BE2C (cell line): ENCODE data around the gene TMEM184C.

Source experiments
- DNase-seq: peaks from one replicate; pipeline ENCODE4 v3.0.0-alpha.2; 2020
- H3K27me3 ChIP-seq: fragments of 250-450 bp; sonication (Bioruptor Pico); 2 replicates; pipeline ENCODE4 v1.5.1; 2020; ENCODE audit warnings: mild to moderate bottlenecking
- H3K36me3 ChIP-seq: fragments of 250-450 bp; sonication (Bioruptor Pico); 2 replicates; pipeline ENCODE4 v1.5.1; 2020; ENCODE audit warnings: mild to moderate bottlenecking
- H3K4me1 ChIP-seq: fragments of 250-450 bp; sonication (Bioruptor Pico); 2 replicates; pipeline ENCODE4 v1.5.1; 2020
- H3K4me3 ChIP-seq: 2 replicates; pipeline ENCODE4 v1.5.1; 2011; ENCODE audit warnings: low read depth, low read length
- H3K9me3 ChIP-seq: fragments of 250-450 bp; sonication (Bioruptor Pico); 2 replicates; pipeline ENCODE4 v1.5.1; 2020
- TF ChIP-seq, protein P1 (sequence below): IDR thresholded peaks from 2 replicates; pipeline ENCODE4 v1.5.1; 2012; ENCODE audit warnings: mild to moderate bottlenecking, low read depth, low read length

TMEM184C gene

GRCh38 chr4:147638365-147638764 lies 21.2 kb downstream of the TMEM184C start:
- TF ChIP-seq, protein P1, sequence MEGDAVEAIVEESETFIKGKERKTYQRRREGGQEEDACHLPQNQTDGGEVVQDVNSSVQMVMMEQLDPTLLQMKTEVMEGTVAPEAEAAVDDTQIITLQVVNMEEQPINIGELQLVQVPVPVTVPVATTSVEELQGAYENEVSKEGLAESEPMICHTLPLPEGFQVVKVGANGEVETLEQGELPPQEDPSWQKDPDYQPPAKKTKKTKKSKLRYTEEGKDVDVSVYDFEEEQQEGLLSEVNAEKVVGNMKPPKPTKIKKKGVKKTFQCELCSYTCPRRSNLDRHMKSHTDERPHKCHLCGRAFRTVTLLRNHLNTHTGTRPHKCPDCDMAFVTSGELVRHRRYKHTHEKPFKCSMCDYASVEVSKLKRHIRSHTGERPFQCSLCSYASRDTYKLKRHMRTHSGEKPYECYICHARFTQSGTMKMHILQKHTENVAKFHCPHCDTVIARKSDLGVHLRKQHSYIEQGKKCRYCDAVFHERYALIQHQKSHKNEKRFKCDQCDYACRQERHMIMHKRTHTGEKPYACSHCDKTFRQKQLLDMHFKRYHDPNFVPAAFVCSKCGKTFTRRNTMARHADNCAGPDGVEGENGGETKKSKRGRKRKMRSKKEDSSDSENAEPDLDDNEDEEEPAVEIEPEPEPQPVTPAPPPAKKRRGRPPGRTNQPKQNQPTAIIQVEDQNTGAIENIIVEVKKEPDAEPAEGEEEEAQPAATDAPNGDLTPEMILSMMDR, result no peak
- H3K9me3 ChIP-seq, result no peaks in the 10 kb centered on the region
- no peaks in the 10 kb centered on the region for H3K27me3 ChIP-seq
- no peak for DNase-seq
- peaks cover 6% of the 10 kb centered on the region for H3K4me1 ChIP-seq
- peaks cover 63% of the 10 kb centered on the region for H3K36me3 ChIP-seq
- H3K4me3 ChIP-seq, result no peak overlapping the region

DNA sequence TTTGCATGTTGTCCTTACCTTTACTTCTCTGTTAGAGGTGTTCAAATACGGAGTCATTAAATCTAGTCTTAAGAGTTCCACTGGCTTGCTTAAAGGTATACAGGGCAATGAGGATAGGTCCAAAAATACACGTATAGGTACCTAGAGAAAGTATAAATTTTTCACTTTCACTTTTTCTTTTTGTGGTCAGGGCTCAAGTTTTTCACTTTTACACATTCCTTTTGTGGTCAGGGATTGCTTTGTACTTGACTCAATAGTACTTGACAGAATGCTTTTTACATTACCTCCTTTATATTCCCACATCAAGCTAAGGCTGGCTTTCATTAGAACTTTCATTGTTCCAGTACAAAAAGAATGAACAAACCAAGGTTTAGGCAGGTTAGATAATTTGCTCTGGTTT lies 21.7 kb downstream of the TMEM184C start:
- H3K4me1 ChIP-seq, result peaks cover 6% of the 10 kb centered on the region
- H3K4me3 ChIP-seq, result no peak overlapping the region
- H3K9me3 ChIP-seq, result no peaks in the 10 kb centered on the region
- TF ChIP-seq, protein P1, result no peak
- H3K36me3 ChIP-seq, result peaks cover 58% of the 10 kb centered on the region
- no peak for DNase-seq
- H3K27me3 ChIP-seq, result no peaks in the 10 kb centered on the region

DNA sequence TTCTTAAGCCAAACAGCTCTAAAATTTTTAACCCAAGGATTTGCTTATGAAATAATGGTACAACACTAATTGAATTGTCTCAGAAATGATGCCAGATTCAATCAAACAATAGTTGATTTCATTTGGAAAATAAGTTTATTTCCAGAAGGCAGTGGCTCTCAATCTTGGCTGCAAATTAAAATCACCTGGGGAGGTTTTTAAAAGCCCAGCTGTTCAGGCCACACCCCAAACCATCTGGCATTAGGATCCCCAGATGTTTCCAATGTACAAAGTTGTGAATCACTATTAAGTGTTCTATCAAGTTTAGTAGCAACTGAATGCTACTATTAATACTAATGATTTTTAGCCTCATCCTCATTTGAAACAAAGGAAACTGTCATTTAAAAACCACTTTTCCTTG lies 22.2 kb downstream of the TMEM184C start:
- Histone ChIP-seq H3K4me3 (no peak overlapping the region), H3K4me1 (peaks cover 6% of the 10 kb centered on the region), H3K36me3 (peaks cover 53% of the 10 kb centered on the region), H3K27me3 (no peaks in the 10 kb centered on the region), H3K9me3 (no peaks in the 10 kb centered on the region)
- no peak for DNase-seq
- TF ChIP-seq, protein P1, result no peak

GRCh38 chr4:147640331-147640730 lies 23.1 kb downstream of the TMEM184C start:
- Histone ChIP-seq H3K36me3 (peaks cover 44% of the 10 kb centered on the region), H3K9me3 (no peaks in the 10 kb centered on the region), H3K4me3 (no peak overlapping the region), H3K27me3 (no peaks in the 10 kb centered on the region), H3K4me1 (peaks cover 6% of the 10 kb centered on the region)
- TF ChIP-seq, protein P1, result no peak
- no peak for DNase-seq

- Histone ChIP-seq H3K9me3 (no peaks in the 10 kb centered on the region), H3K36me3 (peaks cover 33% of the 10 kb centered on the region), H3K4me1 (peaks cover 13% of the 10 kb centered on the region), H3K4me3 (no peak overlapping the region), H3K27me3 (no peaks in the 10 kb centered on the region)
- TF ChIP-seq, protein P1, result no peak
- DNase-seq, result no peak
These were observed 26.4 kb downstream of the TMEM184C start for GRCh38 chr4:147643616-147644015.

DNA sequence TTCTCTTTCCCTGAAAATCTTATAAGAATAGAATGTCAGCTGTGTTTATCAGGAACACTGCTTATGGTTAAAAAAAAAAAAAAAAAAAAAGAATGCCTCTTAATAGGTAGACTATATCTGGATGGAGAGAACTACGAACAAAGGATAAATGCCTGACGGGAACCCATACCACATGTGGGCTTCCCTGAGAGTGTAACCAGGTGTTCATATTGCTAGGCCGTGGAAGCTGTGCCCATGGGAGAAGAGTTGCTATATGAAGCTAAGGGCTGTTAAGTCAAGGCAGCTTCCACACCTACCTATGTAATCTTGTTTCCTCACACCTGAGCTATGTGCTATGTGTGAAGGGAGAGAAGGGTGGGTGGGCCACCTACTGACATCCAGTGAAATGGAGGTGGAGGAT lies 27.3 kb downstream of the TMEM184C start:
- peaks cover 33% of the 10 kb centered on the region for H3K36me3 ChIP-seq
- peaks cover 7% of the 10 kb centered on the region; the same call in 1 of the 2 replicates for H3K4me1 ChIP-seq
- TF ChIP-seq, protein P1, result no peak
- no peaks in the 10 kb centered on the region for H3K27me3 ChIP-seq
- no peak overlapping the region for H3K4me3 ChIP-seq
- H3K9me3 ChIP-seq, result no peaks in the 10 kb centered on the region
- DNase-seq, result no peak
